ENCODE measurements around the gene REEP5.
"Not testable (repeated sequence)": the region's sequence is repeated elsewhere in the genome, so short reads cannot be mapped to it uniquely, and the experiment has no call there.

The REEP5 gene

GRCh38 chr5:112895682-112896081 is 26.3 kb downstream of the REEP5 start:
- no peak for DNase-seq (ENCODE audit: low read depth in 2 of 2)
- TF ChIP-seq CTCF (IDR thresholded peaks at IDR 0.05; ENCODE audit: low read depth, low read length): no peak
- H3K4me3 ChIP-seq (replicated peaks in 1 of 2; ENCODE audit: low read depth in 2 of 2, low read length in 2 of 2): no peak overlapping the region

- TF ChIP-seq CTCF (IDR thresholded peaks at IDR 0.05; ENCODE audit: low read depth, low read length): no peak
- no peak for DNase-seq (ENCODE audit: low read depth in 2 of 2)
- H3K4me3 ChIP-seq (replicated peaks in 1 of 2; ENCODE audit: low read depth in 2 of 2, low read length in 2 of 2): no peak overlapping the region
Measured at GRCh38 chr5:112892776-112893175, 29.3 kb downstream of the REEP5 start.

DNA sequence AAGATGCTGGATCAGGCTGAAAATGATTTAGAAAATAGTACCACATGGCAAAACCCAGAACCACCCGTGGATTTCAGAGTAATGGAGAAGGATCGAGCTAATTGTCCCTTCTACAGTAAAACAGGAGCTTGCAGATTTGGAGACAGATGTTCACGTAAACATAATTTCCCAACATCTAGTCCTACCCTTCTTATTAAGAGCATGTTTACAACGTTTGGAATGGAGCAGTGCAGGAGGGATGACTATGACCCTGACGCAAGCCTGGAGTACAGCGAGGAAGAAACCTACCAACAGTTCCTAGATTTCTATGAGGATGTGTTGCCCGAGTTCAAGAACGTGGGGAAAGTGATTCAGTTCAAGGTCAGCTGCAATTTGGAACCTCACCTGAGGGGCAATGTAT is 30.0 kb downstream of the REEP5 start:
- H3K4me3 ChIP-seq (replicated peaks in 1 of 2; ENCODE audit: low read depth in 2 of 2, low read length in 2 of 2); DNase-seq (ENCODE audit: low read depth in 2 of 2): not testable (repeated sequence)

DNA sequence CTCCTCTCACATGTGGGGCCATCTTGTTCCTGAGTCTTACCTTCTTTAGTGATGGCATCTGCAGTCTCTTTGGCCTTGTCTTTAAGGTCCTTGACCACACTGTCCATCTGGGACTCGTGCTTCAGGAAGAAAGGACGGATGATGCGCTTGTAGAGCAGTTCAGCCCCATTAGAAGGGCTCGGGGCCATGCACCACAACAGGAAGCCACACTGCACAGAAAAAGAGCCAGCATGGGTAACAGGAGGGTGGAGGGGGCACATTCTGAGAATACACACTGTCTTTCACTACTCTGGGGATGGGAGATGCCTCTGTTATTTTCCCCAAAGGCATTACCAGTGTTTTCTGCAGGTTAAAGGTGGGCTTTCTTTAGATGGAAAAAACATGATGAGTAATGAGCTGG is 35.1 kb downstream of the REEP5 start:
- TF ChIP-seq CTCF (IDR thresholded peaks at IDR 0.05; ENCODE audit: low read depth, low read length): no peak
- DNase-seq (ENCODE audit: low read depth in 2 of 2): no peak
- no peak overlapping the region for H3K4me3 ChIP-seq (replicated peaks in 1 of 2; ENCODE audit: low read depth in 2 of 2, low read length in 2 of 2)

DNA sequence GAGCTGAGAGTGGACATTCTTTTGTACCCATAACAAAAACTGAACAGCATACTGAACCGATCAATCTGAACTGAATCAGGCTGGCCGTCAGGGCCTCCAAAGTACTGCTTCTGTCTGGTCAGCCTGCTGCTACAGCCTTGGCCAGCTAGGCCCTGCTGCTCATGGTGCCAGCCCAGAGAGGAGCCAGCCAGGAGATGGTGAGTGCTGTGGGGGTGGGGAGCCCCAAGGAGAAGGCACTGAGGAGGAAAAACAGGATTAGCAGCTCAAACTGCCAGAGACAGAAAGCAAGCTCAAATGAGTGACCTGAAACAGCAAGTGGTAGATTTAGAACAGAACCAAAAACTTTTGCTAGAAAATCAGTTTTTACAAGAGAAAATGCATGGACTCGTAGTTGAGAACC is 37.0 kb downstream of the REEP5 start:
- DNase-seq (ENCODE audit: low read depth in 2 of 2): no peak
- no peak for TF ChIP-seq CTCF (IDR thresholded peaks at IDR 0.05; ENCODE audit: low read depth, low read length)
- H3K4me3 ChIP-seq (replicated peaks in 1 of 2; ENCODE audit: low read depth in 2 of 2, low read length in 2 of 2): no peak overlapping the region

GRCh38 chr5:112883192-112883591 is 38.8 kb downstream of the REEP5 start:
- no peak for TF ChIP-seq CTCF (IDR thresholded peaks at IDR 0.05; ENCODE audit: low read depth, low read length)
- no peak overlapping the region for H3K4me3 ChIP-seq (replicated peaks in 1 of 2; ENCODE audit: low read depth in 2 of 2, low read length in 2 of 2)
- no peak for DNase-seq (ENCODE audit: low read depth in 2 of 2)

GRCh38 chr5:112880219-112880964 is 41.6 kb downstream of the REEP5 start:
- TF ChIP-seq CTCF (IDR thresholded peaks at IDR 0.05; ENCODE audit: low read depth, low read length): no peak
- H3K4me3 ChIP-seq (replicated peaks in 1 of 2; ENCODE audit: low read depth in 2 of 2, low read length in 2 of 2): no peak overlapping the region
- no peak for DNase-seq (ENCODE audit: low read depth in 2 of 2)

Measured in cardiac fibroblast (primary cell).